HepG2 (cell line): ENCODE results near the gene LSMEM2.

ENCODE experiments used
- WIZ ChIP-seq: sonication (generic); formaldehyde crosslinking; IDR thresholded peaks from 2 replicates; pipeline ENCODE4 v1.5.1; 2020; ENCODE audit warnings: mild to moderate bottlenecking, missing genetic modification reagents
- ZNF549 ChIP-seq: sonication (generic); formaldehyde crosslinking; IDR thresholded peaks from 2 replicates; pipeline ENCODE4 v1.5.0; 2020; ENCODE audit warnings: missing genetic modification reagents
- TF ChIP-seq, protein P1 (sequence below): sonication (generic); formaldehyde crosslinking; IDR thresholded peaks from 2 replicates; pipeline ENCODE4 v1.8.1; 2023; ENCODE audit warnings: mild to moderate bottlenecking, missing genetic modification reagents

DNA sequence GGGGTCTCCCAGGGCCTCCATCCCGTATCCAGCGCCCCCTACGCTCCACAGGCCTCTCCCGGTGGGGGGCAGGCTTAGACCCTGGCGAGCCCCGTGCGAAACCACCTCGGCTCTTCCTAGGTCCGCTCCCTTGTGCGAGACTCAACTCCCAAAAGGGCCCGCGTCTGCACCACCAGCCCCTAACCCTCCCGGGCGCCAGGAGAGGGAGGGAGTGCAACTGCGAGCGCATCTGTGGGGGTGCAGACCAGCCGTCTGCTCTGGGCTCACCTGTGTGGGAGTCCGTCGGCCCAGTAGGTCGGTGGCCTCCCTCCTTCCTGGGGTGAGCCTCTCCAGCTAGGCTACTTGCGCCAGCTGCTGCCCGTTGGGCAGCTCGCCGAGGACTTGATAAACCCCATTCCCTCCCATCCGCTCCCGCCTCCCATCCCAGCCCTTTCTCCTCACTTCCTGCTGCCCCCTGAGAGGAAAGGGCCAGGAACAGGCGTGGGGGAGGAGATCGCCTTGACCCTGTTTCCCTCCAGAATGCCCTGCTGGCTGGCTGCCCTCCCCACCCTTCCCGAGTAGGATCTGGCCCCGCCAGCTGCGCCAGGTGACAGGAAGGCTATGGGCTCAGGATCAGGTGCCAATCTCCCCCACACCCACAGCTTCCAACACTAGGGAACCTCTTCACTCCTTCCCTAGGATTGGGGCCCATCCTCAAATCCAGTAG is 43.7 kb downstream of the LSMEM2 start, which contains the start of gene HYAL2:
- no peak for TF ChIP-seq ZNF549 (CRISPR knock-in tag)
- TF ChIP-seq WIZ (CRISPR knock-in tag): no peak
- TF ChIP-seq, protein P1, sequence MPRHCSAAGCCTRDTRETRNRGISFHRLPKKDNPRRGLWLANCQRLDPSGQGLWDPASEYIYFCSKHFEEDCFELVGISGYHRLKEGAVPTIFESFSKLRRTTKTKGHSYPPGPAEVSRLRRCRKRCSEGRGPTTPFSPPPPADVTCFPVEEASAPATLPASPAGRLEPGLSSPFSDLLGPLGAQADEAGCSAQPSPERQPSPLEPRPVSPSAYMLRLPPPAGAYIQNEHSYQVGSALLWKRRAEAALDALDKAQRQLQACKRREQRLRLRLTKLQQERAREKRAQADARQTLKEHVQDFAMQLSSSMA (CRISPR knock-in tag): no peak; the same call in 1 of the 2 replicates
